ENCODE data around the gene ARHGAP10.

The ARHGAP10 gene

GRCh38 chr4:148044089-148044911, 312.4 kb downstream of the ARHGAP10 start:
- Mint-ChIP-seq H3K4me1 (peaks cover 4% of the 10 kb centered on the region), H3K27ac (no peak overlapping the region), H3K9me3 (no peaks in the 10 kb centered on the region), H3K27me3 (peaks cover 3% of the 10 kb centered on the region), H3K36me3 (no peaks in the 10 kb centered on the region), H3K4me3 (no peak overlapping the region)
- DNase-seq (ENCODE audit: low spot score in 2 of 2): no peak
- ATAC-seq (ENCODE audit: low read depth): no peak

GRCh38 chr4:148044912-148045352, 313.0 kb downstream of the ARHGAP10 start:
- Mint-ChIP-seq H3K27me3 (peaks cover 3% of the 10 kb centered on the region), H3K4me1 (peaks cover 4% of the 10 kb centered on the region), H3K36me3 (no peaks in the 10 kb centered on the region), H3K9me3 (no peaks in the 10 kb centered on the region), H3K4me3 (no peak overlapping the region), H3K27ac (no peak overlapping the region)
- ATAC-seq (ENCODE audit: low read depth) (peak; percentile 37), DNase-seq (ENCODE audit: low spot score in 2 of 2) (no peak)

- no peak for DNase-seq (ENCODE audit: low spot score in 2 of 2)
- Mint-ChIP-seq H3K27ac (no peak overlapping the region), H3K36me3 (no peaks in the 10 kb centered on the region), H3K4me3 (no peak overlapping the region), H3K9me3 (no peaks in the 10 kb centered on the region), H3K4me1 (peaks cover 4% of the 10 kb centered on the region), H3K27me3 (peaks cover 4% of the 10 kb centered on the region)
- ATAC-seq (ENCODE audit: low read depth): no peak
These were observed 316.7 kb downstream of the ARHGAP10 start for GRCh38 chr4:148048598-148048997.

GRCh38 chr4:148051403-148051802, 319.5 kb downstream of the ARHGAP10 start:
- H3K4me3 Mint-ChIP-seq: no peak overlapping the region
- no peak overlapping the region for H3K27ac Mint-ChIP-seq
- DNase-seq (ENCODE audit: low spot score in 2 of 2): no peak
- no peaks in the 10 kb centered on the region for H3K9me3 Mint-ChIP-seq
- H3K27me3 Mint-ChIP-seq: peaks cover 4% of the 10 kb centered on the region
- no peak for ATAC-seq (ENCODE audit: low read depth)
- no peaks in the 10 kb centered on the region for H3K36me3 Mint-ChIP-seq
- H3K4me1 Mint-ChIP-seq: no peaks in the 10 kb centered on the region

DNA sequence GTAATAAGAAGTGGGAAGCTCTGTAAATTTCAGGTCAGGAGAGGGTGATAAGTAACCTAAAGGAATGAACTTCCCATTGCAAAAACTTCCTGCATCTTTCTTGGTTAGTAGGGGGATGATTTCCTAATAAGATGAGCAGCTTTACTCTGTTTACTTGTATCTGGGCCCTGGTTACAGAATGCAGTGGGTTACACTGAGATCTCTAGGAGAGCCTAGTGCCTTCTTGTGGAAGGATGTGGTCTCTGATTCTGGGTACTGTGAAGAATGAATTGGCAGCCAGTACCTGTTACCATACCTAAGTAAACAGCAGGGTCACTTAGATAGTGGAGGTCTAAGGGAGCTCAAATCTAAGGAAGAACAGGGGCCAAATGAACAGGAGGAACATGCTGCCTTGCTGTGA, 320.6 kb downstream of the ARHGAP10 start:
- no peaks in the 10 kb centered on the region for H3K36me3 Mint-ChIP-seq
- H3K4me3 Mint-ChIP-seq: no peak overlapping the region
- peaks cover 7% of the 10 kb centered on the region for H3K4me1 Mint-ChIP-seq
- no peak overlapping the region for H3K27ac Mint-ChIP-seq
- ATAC-seq (ENCODE audit: low read depth) (no peak), DNase-seq (ENCODE audit: low spot score in 2 of 2) (no peak)
- H3K27me3 Mint-ChIP-seq: peaks cover 4% of the 10 kb centered on the region
- no peaks in the 10 kb centered on the region for H3K9me3 Mint-ChIP-seq

DNA sequence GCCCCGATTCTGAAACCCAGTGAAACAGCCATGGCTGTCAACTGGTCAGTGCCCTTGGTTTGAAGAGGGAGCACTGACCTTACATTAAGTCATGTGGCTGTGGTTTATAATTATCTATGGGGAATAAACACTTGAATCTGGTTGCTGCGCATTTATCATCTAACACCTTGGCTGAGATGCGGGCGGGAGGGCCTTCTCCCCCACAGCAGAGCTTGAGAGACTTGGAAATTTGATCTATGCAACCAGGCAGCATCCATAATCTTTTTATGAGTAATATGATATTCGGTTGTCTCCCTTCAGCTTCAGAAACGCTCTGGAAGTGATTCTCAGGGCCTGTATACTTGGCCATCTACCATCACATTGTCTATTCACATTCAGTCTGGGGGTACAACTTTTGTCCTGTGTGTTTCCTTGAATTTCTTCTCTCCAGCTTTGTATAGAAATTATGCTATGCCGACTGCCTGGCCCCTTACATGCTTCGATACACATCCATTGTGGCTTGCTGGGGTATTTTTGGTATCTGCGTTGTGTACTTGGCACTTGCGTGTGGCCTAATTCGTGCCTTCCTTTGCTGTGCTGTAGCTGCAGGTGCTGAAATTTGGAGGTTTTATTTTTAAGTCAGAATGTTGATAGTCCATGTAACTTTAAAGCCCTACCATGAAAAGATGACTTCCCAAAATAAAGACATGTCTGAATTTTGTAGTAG, 321.6 kb downstream of the ARHGAP10 start:
- Mint-ChIP-seq H3K27ac (no peak overlapping the region), H3K27me3 (peaks cover 4% of the 10 kb centered on the region), H3K36me3 (no peaks in the 10 kb centered on the region), H3K4me3 (no peak overlapping the region), H3K4me1 (peaks cover 16% of the 10 kb centered on the region), H3K9me3 (no peaks in the 10 kb centered on the region)
- ATAC-seq (ENCODE audit: low read depth) (no peak), DNase-seq (ENCODE audit: low spot score in 2 of 2) (no peak)

- no peak for ATAC-seq (ENCODE audit: low read depth)
- DNase-seq (ENCODE audit: low spot score in 2 of 2): no peak
- peaks cover 4% of the 10 kb centered on the region for H3K27me3 Mint-ChIP-seq
- no peaks in the 10 kb centered on the region for H3K36me3 Mint-ChIP-seq
- no peak overlapping the region for H3K27ac Mint-ChIP-seq
- H3K4me1 Mint-ChIP-seq: peaks cover 21% of the 10 kb centered on the region
- no peaks in the 10 kb centered on the region for H3K9me3 Mint-ChIP-seq
- no peak overlapping the region for H3K4me3 Mint-ChIP-seq
These were observed 322.4 kb downstream of the ARHGAP10 start for GRCh38 chr4:148054275-148054674.

DNA sequence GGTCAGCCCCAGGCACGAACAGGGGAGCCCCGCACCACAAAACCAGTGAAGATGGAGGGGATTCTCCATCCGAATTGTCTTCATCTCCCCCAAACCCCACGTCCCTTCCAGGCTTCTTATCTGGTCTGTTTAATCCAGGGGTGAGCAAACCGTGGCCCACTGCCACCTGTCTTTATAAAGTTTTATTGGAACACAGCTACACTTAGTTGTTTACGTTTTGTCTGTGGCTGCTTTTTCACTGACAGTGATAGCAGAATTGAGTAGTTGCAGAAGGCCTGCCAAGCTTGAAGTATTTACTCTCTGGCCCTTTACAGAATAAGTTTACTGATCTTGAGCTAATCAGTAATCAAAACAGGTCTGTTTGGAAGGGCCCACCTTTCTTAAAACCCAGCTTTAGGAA, 324.0 kb downstream of the ARHGAP10 start:
- Mint-ChIP-seq H3K27ac (no peak overlapping the region), H3K9me3 (no peaks in the 10 kb centered on the region), H3K36me3 (no peaks in the 10 kb centered on the region), H3K4me1 (peaks cover 29% of the 10 kb centered on the region), H3K27me3 (peaks cover 1% of the 10 kb centered on the region), H3K4me3 (no peak overlapping the region)
- ATAC-seq (ENCODE audit: low read depth) (no peak), DNase-seq (ENCODE audit: low spot score in 2 of 2) (no peak)

DNA sequence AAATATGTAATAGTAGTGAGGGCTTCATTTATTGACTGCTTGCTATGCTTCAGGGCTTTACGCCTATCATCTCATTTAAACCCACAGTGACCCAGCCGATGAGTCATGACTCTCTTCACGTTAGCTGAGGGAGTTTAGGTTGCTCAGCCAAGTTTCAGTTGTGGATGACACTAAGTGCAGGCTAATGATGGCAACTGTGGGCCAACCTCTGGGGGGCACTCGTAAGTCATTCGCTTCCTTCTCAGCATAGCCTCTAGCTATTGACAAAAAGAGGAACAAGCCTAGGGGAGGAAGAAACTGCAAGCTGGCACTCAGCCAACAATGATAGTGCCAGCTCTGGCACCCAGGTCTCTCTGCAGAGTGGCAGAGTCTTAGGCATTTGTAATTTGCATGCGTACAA, 325.0 kb downstream of the ARHGAP10 start:
- DNase-seq (ENCODE audit: low spot score in 2 of 2) (peak; percentile 70 to 72), ATAC-seq (ENCODE audit: low read depth) (peak; percentile 87)
- no peaks in the 10 kb centered on the region for H3K36me3 Mint-ChIP-seq
- no peak overlapping the region for H3K27ac Mint-ChIP-seq
- peaks cover 5% of the 10 kb centered on the region for H3K27me3 Mint-ChIP-seq
- H3K4me3 Mint-ChIP-seq: peak overlapping the region; percentile 25
- peaks cover 34% of the 10 kb centered on the region for H3K4me1 Mint-ChIP-seq
- no peaks in the 10 kb centered on the region for H3K9me3 Mint-ChIP-seq

GRCh38 chr4:148057516-148057915, 325.6 kb downstream of the ARHGAP10 start:
- Mint-ChIP-seq H3K27ac (no peak overlapping the region), H3K9me3 (no peaks in the 10 kb centered on the region), H3K27me3 (peaks cover 3% of the 10 kb centered on the region), H3K4me3 (no peak overlapping the region), H3K36me3 (no peaks in the 10 kb centered on the region), H3K4me1 (peaks cover 34% of the 10 kb centered on the region)
- DNase-seq (ENCODE audit: low spot score in 2 of 2) (no peak), ATAC-seq (ENCODE audit: low read depth) (peak; percentile 26)

DNA sequence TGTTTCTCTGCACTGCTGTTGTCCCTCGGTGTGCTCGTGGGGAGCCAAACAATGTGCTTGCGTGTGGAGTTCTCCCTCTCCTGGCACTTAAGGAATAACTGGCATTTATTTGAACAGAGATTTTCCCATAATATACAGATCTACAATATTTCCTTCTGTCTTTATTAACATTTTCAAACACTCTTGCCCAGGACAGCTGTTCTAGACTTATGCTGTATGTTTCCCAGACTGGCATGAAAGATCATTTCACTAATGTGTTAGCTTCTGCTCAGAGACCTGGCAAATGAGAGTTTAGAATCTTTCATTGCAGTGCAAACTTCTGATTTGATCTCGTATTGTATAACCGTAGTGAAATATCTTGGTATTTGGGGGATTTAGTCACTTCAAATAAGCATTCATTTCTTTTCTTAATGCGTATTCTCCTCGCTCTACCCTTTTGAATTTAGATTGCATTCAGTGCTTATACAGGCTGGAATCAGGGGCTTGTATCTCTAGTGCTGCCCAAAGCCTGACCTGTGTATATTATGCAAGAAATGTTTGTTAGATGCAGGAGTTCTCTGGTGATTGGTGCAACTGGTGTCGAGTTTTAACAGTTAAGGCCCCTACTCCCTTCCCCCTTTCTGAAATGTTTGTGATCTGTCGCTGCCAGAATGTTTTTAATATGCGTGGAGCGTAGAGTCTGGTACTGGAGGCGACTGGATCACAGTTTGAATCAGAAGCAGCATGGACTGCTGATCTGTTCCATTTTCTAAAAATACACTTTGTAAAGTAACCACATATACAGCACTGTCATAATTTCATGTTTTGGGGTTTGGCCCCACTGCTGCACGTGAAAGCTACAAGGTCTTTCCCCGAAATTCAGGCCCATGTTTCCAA, 326.3 kb downstream of the ARHGAP10 start:
- ATAC-seq (ENCODE audit: low read depth) (no peak), DNase-seq (ENCODE audit: low spot score in 2 of 2) (no peak)
- Mint-ChIP-seq H3K4me1 (peaks cover 34% of the 10 kb centered on the region), H3K4me3 (no peak overlapping the region), H3K36me3 (no peaks in the 10 kb centered on the region), H3K27ac (no peak overlapping the region), H3K9me3 (no peaks in the 10 kb centered on the region), H3K27me3 (peaks cover 3% of the 10 kb centered on the region)

- peak overlapping the region; percentile 41 for H3K4me3 Mint-ChIP-seq
- no peak overlapping the region for H3K27ac Mint-ChIP-seq
These were observed 327.8 kb downstream of the ARHGAP10 start for GRCh38 chr4:148059617-148060180.

DNA sequence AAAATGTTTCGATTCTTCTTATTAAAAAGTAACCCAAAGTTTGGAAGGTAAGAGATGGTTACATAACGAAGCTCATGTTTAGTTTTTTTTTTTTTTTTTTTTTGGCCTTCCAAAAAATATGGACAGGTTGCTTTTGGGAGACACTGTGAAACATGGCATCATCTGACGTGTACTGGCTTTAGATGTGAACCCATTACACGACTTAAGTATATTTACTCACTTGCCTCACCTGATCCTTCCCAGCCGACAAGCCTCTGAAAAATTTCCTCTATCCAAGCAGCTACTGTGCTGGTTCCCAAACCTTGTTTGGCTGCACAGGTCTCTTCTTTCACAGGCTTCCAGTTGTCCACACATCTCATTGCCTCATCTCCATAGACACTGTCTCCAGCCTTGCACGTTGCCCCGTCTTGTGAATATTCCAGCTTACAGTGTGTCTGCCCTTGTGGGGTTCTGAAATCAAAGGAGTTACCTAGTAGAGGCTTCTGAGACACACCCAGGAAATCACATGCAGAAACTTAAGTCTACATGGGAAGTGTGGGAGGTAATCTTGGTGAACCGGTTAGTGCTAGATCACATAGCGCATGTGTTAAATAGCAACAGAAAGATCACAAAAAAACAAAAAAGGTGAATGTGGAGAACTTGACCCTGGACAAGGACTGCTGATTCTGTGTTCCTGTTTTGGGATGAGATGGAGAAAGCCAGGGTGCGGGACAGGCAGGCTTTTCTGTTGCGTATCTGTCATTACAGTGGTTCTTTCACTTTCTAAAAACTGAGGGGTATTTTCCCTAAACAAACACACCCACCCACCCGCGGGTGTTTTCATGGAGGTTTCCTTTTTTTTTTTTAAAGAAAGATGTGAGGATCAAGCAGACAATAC, 328.6 kb downstream of the ARHGAP10 start:
- Mint-ChIP-seq H3K4me3 (peak overlapping the region; percentile 79), H3K27me3 (peaks cover 3% of the 10 kb centered on the region), H3K27ac (peak overlapping the region; percentile 73), H3K36me3 (no peaks in the 10 kb centered on the region), H3K4me1 (peaks cover 34% of the 10 kb centered on the region), H3K9me3 (no peaks in the 10 kb centered on the region)
- ATAC-seq (ENCODE audit: low read depth) (no peak), DNase-seq (ENCODE audit: low spot score in 2 of 2) (no peak)

More at GRCh38 chr4:148059617-148060180, 327.8 kb downstream of the ARHGAP10 start:
- H3K4me1 Mint-ChIP-seq: peaks cover 34% of the 10 kb centered on the region
- ATAC-seq (ENCODE audit: low read depth): no peak
- peaks cover 3% of the 10 kb centered on the region for H3K27me3 Mint-ChIP-seq
- DNase-seq (ENCODE audit: low spot score in 2 of 2): no peak
- H3K9me3 Mint-ChIP-seq: no peaks in the 10 kb centered on the region
- H3K36me3 Mint-ChIP-seq: no peaks in the 10 kb centered on the region
